ENCODE data around the gene TRAF3IP1.

The TRAF3IP1 gene

DNA sequence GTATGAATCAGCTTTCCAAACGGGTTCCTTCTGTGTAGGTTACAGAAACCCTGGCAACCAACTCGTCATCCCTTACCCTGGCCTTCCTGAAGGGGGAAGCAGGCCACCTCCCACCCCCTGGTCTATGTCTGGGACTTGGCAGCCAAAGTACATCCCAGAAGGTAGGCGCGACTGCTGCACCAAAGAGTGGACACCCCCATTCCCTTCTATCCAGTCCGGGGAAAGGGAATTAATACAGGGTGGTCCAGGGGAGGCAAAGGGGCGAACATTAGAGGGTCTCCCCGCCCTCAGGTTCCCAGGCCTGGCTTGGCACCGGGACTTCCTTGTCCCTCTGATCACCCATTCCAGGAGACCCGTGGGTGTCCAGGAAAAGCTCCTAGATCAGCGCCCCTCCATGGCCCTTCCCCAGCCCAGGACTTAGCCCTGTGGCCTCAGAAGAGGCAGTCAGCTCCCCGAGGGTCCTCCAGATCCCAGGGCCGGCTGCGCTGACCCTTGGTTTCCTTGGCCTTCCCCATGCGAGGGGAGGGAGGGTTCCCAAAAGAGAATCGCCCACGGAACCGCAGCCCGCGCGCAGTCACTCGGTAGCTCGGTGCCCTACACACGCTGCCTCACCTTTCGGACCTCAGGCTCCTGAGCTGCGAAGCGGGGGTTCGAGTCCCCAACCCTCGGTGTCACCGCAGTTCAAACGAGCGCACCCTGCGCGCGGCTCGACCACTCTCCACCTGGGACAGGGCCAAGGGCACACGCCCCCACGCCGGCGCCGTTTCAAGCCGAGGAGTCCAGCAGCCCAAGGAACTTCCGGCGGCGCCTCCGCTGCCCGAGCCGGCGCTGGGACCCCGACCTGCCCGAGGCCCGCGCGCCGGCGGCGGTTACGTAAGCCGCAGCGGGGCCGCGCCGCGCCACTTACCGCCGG lies 32.3 kb upstream of the TRAF3IP1 start, which contains the start of gene PER2:
TSS of gene PER2 (minus strand) at position 874 of the 913 bp plus-strand sequence. CDS start 10,674 bp downstream, outside the sequence.
- no peak for DNase-seq (ENCODE audit: extremely low read depth in 1 of 2, low read depth in 1 of 2)

GRCh38 chr2:238288650-238289573 lies 31.4 kb upstream of the TRAF3IP1 start:
- DNase-seq (ENCODE audit: extremely low read depth in 1 of 2, low read depth in 1 of 2) = peak; percentile 95 to 97

GRCh38 chr2:238289574-238289973 lies 30.7 kb upstream of the TRAF3IP1 start:
- DNase-seq (ENCODE audit: extremely low read depth in 1 of 2, low read depth in 1 of 2) = no peak

DNA sequence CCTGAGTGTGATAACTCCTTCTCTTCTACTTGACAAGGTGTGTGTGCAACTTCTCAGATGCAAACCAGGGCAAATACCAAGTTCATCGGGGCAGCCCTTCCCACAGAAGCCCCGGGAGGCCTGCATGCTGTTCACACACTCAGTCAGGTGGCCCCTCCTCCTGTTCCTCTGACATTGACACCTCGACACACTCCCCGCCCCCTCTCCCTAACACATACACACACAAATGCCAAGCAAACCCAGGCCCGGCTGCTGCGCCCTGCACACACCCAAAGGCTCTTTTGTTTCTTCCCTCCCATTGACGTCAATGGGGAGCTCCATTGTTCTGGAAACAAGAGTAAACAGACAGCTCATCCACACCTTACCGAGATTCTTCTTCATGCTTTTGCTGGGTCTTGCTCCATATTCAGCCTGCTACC lies 30.2 kb upstream of the TRAF3IP1 start:
- peak in 1 of 2 donors; percentile 14 for DNase-seq (ENCODE audit: extremely low read depth in 1 of 2, low read depth in 1 of 2)

DNA sequence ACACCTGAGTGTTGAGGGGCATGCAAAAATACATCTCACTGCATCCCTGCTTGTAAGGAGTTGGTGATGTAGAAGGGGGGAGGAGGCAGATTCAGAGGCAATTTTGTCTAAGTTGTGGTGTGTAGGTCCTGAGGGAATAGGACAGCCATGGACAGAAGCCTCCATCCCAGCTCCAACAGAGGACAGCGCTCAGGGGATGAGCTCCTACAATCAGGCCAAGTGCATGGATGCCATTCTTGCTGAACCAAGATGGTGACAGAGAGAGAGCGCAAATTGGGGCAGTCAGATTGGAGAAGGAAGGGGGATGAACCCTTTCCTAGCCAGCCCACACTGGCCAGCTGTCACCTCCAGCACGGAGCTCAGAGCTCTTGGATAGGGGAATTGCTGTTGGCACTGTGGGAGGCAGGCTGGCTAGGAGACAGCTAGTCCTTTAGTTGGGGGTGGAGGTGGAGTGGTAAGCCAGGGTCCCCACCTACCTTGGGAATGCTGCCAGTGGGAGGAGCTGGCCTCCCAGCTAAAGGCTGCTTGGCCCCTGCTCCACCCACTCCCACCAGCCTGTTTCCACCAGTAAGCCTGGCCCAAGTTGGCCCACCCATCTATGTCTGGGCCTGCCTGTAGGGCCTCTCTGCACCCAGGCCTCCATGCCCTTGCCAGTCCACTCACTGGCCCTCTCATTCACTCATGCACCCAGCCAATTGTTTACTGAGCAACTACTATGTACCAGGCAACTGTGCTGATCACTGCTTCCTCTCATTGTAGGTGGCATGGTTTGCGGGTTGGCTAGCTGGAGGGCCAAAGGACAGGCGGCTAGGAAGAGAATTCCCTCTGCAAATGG lies 29.4 kb upstream of the TRAF3IP1 start:
- DNase-seq (ENCODE audit: extremely low read depth in 1 of 2, low read depth in 1 of 2) = no peak

DNA sequence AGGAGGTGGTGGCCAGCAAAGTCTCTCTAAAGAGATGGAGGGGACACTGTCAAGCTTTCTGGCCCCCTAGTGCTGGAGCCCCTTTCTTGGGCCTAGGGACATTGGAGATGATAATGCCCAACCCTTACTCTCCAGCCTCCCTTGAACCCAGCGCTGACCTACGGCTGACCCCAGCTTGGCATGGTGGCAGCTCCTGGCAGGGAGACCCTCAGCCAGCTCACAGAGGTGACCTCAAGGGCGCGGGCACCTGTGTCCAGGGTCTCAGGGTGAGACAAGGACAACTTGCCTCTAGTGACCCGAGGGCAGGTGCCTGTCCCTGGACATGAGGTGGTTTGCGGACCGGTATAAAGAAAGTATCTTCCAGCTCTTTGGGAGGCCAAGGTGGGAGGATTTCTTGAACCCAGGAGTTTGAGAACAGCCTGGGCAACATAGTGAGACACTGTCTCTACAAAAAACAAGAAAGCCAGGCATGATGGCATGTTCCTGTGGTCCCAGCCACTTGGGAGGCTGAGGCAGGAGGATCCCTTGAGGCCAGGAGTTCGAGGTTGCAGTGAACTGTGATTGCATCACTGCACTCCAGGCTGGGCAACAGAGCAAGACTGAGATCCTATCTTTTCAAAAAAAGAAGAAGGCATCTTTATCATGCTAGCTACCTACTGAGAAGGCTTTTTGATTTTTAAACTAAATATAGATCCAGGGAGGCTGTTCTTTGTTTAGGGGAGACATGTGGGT lies 28.6 kb upstream of the TRAF3IP1 start:
- no peak for DNase-seq (ENCODE audit: extremely low read depth in 1 of 2, low read depth in 1 of 2)

DNA sequence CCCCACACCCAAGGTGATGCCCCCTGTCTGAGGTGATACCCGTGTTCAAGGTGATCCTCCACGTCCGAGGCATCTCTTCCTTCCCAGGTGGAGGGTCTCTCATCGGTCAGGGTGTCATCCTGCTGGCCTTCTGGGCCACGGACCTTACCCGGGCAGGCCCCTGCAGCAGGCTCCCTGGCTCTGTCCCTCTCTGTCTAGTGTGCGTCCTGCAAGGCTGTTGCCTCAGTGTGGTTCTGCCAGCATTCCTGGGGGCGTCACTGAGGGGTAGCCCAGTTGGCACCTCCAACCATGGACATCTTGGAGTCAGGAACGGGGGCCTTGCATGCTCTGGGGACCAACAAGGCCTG lies 26.3 kb upstream of the TRAF3IP1 start:
- no peak for DNase-seq (ENCODE audit: extremely low read depth in 1 of 2, low read depth in 1 of 2)

GRCh38 chr2:238294393-238295143 lies 25.8 kb upstream of the TRAF3IP1 start:
- no peak for DNase-seq (ENCODE audit: extremely low read depth in 1 of 2, low read depth in 1 of 2)

- DNase-seq (ENCODE audit: extremely low read depth in 1 of 2, low read depth in 1 of 2) = no peak
Measured at GRCh38 chr2:238295144-238296112, 24.9 kb upstream of the TRAF3IP1 start.

GRCh38 chr2:238296638-238297457 lies 23.5 kb upstream of the TRAF3IP1 start:
- DNase-seq (ENCODE audit: extremely low read depth in 1 of 2, low read depth in 1 of 2) = no peak

- no peak for DNase-seq (ENCODE audit: extremely low read depth in 1 of 2, low read depth in 1 of 2)
Measured at GRCh38 chr2:238299803-238300202, 20.5 kb upstream of the TRAF3IP1 start.

DNA sequence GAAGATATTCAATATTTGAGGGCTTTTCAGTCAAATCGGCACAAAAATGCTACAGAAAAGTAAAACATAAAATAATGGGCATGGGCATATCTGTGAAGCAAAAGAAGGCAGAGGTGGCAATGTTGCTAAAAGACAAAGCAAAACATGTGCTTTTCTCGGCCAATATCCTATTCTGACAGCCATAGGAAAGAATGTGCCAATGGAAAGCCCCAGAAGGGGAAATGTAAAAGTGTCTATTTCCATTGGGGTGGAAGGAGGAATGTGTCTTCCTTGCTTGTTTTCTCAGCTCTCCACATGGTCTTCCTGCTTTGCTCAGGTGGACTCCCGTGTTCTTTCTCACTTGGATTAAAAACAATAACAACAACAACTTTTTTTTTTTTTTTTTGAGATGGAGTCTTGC lies 18.2 kb upstream of the TRAF3IP1 start:
- no peak for DNase-seq (ENCODE audit: extremely low read depth in 1 of 2, low read depth in 1 of 2)

- no peak for DNase-seq (ENCODE audit: extremely low read depth in 1 of 2, low read depth in 1 of 2)
Measured at GRCh38 chr2:238302751-238303150, 17.6 kb upstream of the TRAF3IP1 start.

- no peak for DNase-seq (ENCODE audit: extremely low read depth in 1 of 2, low read depth in 1 of 2)
Measured at GRCh38 chr2:238304116-238304515, 16.2 kb upstream of the TRAF3IP1 start.

DNA sequence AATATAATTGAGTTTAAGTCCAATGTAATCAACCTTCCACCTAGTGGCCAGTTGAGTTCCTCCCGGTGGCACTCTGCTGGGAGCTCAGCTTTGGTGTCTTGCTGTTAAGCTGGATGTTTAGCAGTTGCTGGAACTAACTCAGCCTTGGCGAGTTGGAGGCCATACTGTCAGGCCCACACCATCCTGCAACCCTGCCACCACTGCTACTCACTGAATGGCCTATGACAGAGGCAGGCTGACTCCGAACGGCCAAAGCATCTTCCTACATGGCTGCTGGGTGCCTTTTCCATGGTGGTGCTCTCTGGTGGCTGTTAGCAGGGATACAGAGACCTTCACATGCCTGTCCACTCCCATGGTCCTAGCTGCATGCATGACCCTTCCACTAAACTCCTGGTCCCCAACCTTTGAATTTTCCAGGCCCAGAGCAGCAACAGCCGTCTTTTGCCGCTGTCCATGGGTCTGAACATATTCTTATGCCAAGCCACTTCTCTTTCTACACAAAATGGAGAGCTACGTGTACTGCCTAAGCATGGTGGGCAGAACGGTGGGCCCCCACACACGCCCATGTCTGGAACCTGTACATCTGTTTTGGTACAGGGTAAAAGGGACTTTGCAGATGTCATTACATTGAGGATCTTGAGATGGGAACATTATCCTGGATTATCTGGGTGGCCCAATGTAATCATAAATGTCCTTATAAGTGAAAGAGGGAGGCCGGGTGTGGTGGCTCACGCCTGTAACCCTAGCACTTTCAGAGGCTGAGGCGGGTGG lies 15.0 kb upstream of the TRAF3IP1 start:
- DNase-seq (ENCODE audit: extremely low read depth in 1 of 2, low read depth in 1 of 2) = no peak

DNA sequence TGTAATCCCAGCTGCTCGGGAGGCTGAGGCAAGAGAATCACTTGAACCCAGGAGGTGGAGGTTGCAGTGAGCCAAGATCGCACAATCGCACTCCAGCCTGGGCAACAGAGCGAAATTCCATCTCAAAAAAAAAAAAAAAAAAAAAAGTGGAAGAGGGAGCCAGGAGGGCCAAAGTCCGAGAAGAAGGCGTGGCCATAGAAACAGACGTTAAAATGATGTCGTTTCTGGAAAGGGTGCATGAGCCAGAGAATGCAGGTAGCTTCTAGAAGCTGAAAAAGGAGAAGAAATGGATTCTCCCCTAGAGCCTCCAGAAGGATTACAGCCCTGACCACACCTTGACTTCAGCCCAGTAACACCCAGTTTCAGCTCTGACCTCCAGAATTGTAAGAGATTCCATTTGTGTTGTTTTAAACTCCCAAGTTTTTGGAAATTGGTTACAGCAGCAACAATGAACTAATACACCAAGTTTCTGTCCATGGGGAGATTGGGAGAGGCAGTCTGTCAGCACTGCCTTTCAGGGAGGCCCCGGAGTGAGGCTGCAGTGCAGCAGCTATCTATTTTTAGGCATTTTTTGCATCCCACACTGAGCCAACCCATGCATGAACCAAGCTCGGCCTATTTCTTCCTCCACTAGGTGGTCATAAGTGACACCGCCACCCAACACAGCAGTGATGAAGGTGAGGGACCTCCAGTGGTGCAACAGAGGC lies 14.2 kb upstream of the TRAF3IP1 start:
- no peak for DNase-seq (ENCODE audit: extremely low read depth in 1 of 2, low read depth in 1 of 2)
